ENCODE measurements around the gene RNU6-7.

- TF ChIP-seq CTCF (IDR thresholded peaks at IDR 0.05; ENCODE audit: extremely low read depth in 1 of 2, insufficient read depth in 1 of 2, low read depth in 1 of 2, low read length in 2 of 2) = no peak
- no peak for TF ChIP-seq POLR2A (IDR thresholded peaks at IDR 0.05; ENCODE audit: low read depth, low read length)
- TF ChIP-seq EZH2 (IDR thresholded peaks at IDR 0.05; ENCODE audit: borderline replicate concordance, low read depth, low read length, severe bottlenecking) = no peak
- no peak for TF ChIP-seq JUN (IDR thresholded peaks at IDR 0.05; ENCODE audit: borderline replicate concordance, insufficient read depth, insufficient read length, low read depth)
- no peak for TF ChIP-seq MAX (IDR thresholded peaks at IDR 0.05; ENCODE audit: insufficient read depth, insufficient read length)
- no peak for TF ChIP-seq POLR2AphosphoS5 (IDR thresholded peaks at IDR 0.05; ENCODE audit: insufficient read depth, low read depth, low read length)
- no peak for TF ChIP-seq FOS (IDR thresholded peaks at IDR 0.05; ENCODE audit: borderline replicate concordance, insufficient read depth, low read length)
- no peak for TF ChIP-seq GATA2 (IDR thresholded peaks at IDR 0.05; ENCODE audit: insufficient read depth, insufficient read length, low read depth, low read length)
- no peak for TF ChIP-seq MYC (IDR thresholded peaks at IDR 0.05; ENCODE audit: low read depth, low read length)
Observed at GRCh38 chr14:32192712-32193373, 9.0 kb upstream of the RNU6-7 start.

Measured in endothelial cell of umbilical vein (primary cell).